ENCODE data around the gene C13orf42. TPM values are rescaled to one million over a fixed set of nuclear protein-coding genes. Genes with fewer than 3 reads are reported as not detected.

C13orf42 gene
- total and polyA plus RNA-seq, 10 of the 15 experiments (the other 5 are each of a cell fraction or from before 2014, with no cell fraction given) = not detected

GRCh38 chr13:51148952-51149573 lies 38.0 kb upstream of the C13orf42 start:
- H4K20me1 ChIP-seq (ENCODE audit: control insufficient read depth, insufficient read depth) = no peaks in the 10 kb centered on the region
- intact Hi-C loops (cut with micrococcal nuclease; ENCODE audit: unreplicated experiment) (no loop called here), in situ Hi-C loops (cut with MboI) (no loop called here)
- ChIA-PET RAD21 (ENCODE audit: unreplicated experiment) (interaction anchor here (0.9 to 1.6 kb wide), 4 partner anchors 24 to 649 kb away, joined by 3 to 11 read pairs (median 4); no protein-coding TSS in a partner anchor), POLR2A (no interaction called here), CTCF (interaction anchor here (0.6 to 2.2 kb wide), 5 partner anchors 19 to 1054 kb away, joined by 3 to 14 read pairs (median 3); no protein-coding TSS in a partner anchor), SMC1A (ENCODE audit: uncharacterized antibody, unreplicated experiment) (interaction anchor here (0.7 to 1.2 kb wide), 2 partner anchors 137 to 285 kb away, joined by 3 to 4 read pairs; no protein-coding TSS in a partner anchor)
- no peaks in the 10 kb centered on the region for H3K36me3 ChIP-seq (ENCODE audit: control insufficient read depth in 2 of 2, insufficient read depth in 2 of 2, low read length in 1 of 2)
- peaks cover 3 to 6% of the 10 kb centered on the region in 2 experiments; a peak in 2 of 4 replicates for H3K27me3 ChIP-seq (replicated peaks in 1 of 2; ENCODE audit: control insufficient read depth in 2 of 2, insufficient read depth in 2 of 2, low read length in 1 of 2)
- no TSS peak for BruUV-seq (replicated peaks)
- no peak overlapping the region for H2AFZ ChIP-seq (ENCODE audit: control insufficient read depth, low read depth, low read length)
- FAIRE-seq (no peak), DNase-seq (ENCODE audit: low read depth, low spot score) (no peak), ATAC-seq (peak; percentile 24; the same call in 1 of the 3 replicates)
- no peaks in the 10 kb centered on the region for H3K79me2 ChIP-seq (ENCODE audit: control insufficient read depth, insufficient read depth, low read length)
- no peak overlapping the region for H3K9ac ChIP-seq (ENCODE audit: control insufficient read depth, insufficient read depth, low read length)
- H3K4me2 ChIP-seq (ENCODE audit: control insufficient read depth, insufficient read depth) = no peak overlapping the region
- H3K9me3 ChIP-seq (replicated peaks; ENCODE audit: control insufficient read depth, insufficient read depth, low read length) = no peaks in the 10 kb centered on the region
- no peak overlapping the region for H3K27ac ChIP-seq (ENCODE audit: control insufficient read depth, insufficient read depth)
- H3K4me3 ChIP-seq = no peak overlapping the region
- TF ChIP-seq RAD21 (IDR thresholded peaks at IDR 0.05; ENCODE audit: insufficient read depth, low read depth, low read length) (peak; percentile 59), CTCF (IDR thresholded peaks at IDR 0.05 in 2 of 3, conservative IDR thresholded peaks at IDR 0.05 in 1 of 3; ENCODE audit: control insufficient read depth in 2 of 3, extremely low read depth in 1 of 3, insufficient read depth in 1 of 3, low read depth in 3 of 3, low read length in 3 of 3) (peak; percentile 21 to 40 (median 28); a peak in 4 of 6 replicates), YY1 (IDR thresholded peaks at IDR 0.05; ENCODE audit: low read depth, low read length) (no peak)
- 5% methylated on average over 4 of the region's 4 CpGs for WGBS (ENCODE audit: insufficient coverage, insufficient replicate concordance, low lambda C conversion rate, missing lambda C conversion rate)
- no peaks in the 10 kb centered on the region for H3K4me1 ChIP-seq (ENCODE audit: control insufficient read depth, insufficient read depth, low read length)

All from GM12878 (cell line).